DOHH2 (cell line): Measurements from ENCODE around the gene NAT10.
A peak's percentile ranks its signal among the peaks of the same experiment; 100 is the strongest.

ENCODE experiments used
- H3F3A ChIP-seq: fragments of 200-600 bp; sonication (generic), shearing (Covaris generic); 2 replicates; pipeline ENCODE4 v1.6.0; 2016; ENCODE audit warnings: antibody characterized with exemption, mild to moderate bottlenecking; ENCODE audit not compliant: control insufficient read depth, insufficient read depth
- H3K27ac ChIP-seq: fragments of 200-600 bp; sonication (generic); 2 replicates; pipeline ENCODE4 v1.5.1; 2014; ENCODE audit warnings: low read depth, mild to moderate bottlenecking, low read length, moderate library complexity
- H3K27me3 ChIP-seq: fragments of 200-600 bp; sonication (generic); 2 replicates; pipeline ENCODE4 v1.6.1; 2014; ENCODE audit warnings: mild to moderate bottlenecking, low read length, mixed read lengths; ENCODE audit not compliant: control insufficient read depth
- H3K36me3 ChIP-seq: fragments of 200-600 bp; sonication (generic); 2 replicates; pipeline ENCODE4 v1.6.1; 2014; ENCODE audit warnings: mild to moderate bottlenecking, low read length, moderate library complexity, mixed read lengths; ENCODE audit not compliant: control insufficient read depth
- H3K4me1 ChIP-seq: fragments of 200-600 bp; sonication (generic); 2 replicates; pipeline ENCODE4 v1.6.1; 2014; ENCODE audit warnings: mild to moderate bottlenecking, low read length, mixed read lengths; ENCODE audit not compliant: control insufficient read depth
- H3K4me2 ChIP-seq: fragments of 200-600 bp; sonication (generic); 2 replicates; pipeline ENCODE4 v1.6.0; 2014; ENCODE audit warnings: mild to moderate bottlenecking, low read length, moderate library complexity
- H3K4me3 ChIP-seq: fragments of 200-600 bp; sonication (generic); 2 replicates; pipeline ENCODE4 v1.5.1; 2014; ENCODE audit warnings: mild to moderate bottlenecking, low read length, mixed read lengths
- H3K79me2 ChIP-seq: fragments of 200-600 bp; sonication (generic); 2 replicates; pipeline ENCODE4 v1.6.1; 2014; ENCODE audit warnings: mild to moderate bottlenecking, low read length, mixed read lengths; ENCODE audit not compliant: control insufficient read depth
- H3K9me2 ChIP-seq: fragments of 200-600 bp; sonication (generic); replicated peaks from 2 replicates; pipeline ENCODE4 v1.6.1; 2014; ENCODE audit warnings: mild to moderate bottlenecking, low read length, mixed read lengths; ENCODE audit not compliant: control insufficient read depth
- H3K9me3 ChIP-seq: fragments of 200-600 bp; sonication (generic); 2 replicates; pipeline ENCODE4 v1.6.1; 2014; ENCODE audit warnings: antibody characterized with exemption, low read length, mixed read lengths; ENCODE audit not compliant: control insufficient read depth, insufficient read depth
- H4K20me1 ChIP-seq: fragments of 200-600 bp; sonication (generic); 2 replicates; pipeline ENCODE4 v1.6.0; 2014; ENCODE audit warnings: low read depth, mild to moderate bottlenecking, antibody characterized with exemption, low read length, moderate library complexity; ENCODE audit not compliant: control insufficient read depth, insufficient read depth
- EZH2phosphoT487 ChIP-seq: fragments of 200-600 bp; sonication (generic); IDR thresholded peaks from 2 replicates; pipeline ENCODE4 v1.6.1; 2017; ENCODE audit warnings: borderline replicate concordance, mild to moderate bottlenecking, antibody characterized with exemption, low read length, moderate library complexity, mixed read lengths
- TF ChIP-seq, protein P1 (sequence below): fragments of 200-600 bp; sonication (generic); IDR thresholded peaks from one replicate; pipeline ENCODE4 v1.5.1; 2014; ENCODE audit warnings: antibody characterized with exemption, mild to moderate bottlenecking, low read depth, low read length; ENCODE audit not compliant: poor library complexity, severe bottlenecking

Gene NAT10

DNA sequence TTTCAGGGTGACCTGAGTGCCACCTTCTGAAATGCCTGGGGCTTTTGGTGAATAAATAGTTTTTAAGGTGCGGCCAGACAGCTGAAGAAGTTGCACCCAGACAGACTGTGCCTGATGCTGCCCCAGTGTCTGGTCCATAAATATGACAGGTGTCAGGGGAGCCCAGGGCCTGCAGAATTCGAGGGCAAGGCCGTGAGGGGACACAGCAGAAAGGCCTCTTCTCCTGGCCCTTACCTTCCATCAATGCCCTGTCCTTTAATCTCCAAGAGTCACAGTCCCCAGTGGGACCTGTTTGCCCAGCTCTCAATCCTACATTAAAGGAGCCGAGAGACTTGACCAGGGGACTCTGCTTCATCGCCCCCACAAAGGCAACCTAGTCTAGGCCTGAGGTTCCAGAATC, 45.7 kb downstream of the NAT10 start:
- H3K9me2 ChIP-seq: no peaks in the 10 kb centered on the region
- no peak overlapping the region for H3K4me2 ChIP-seq
- H3K79me2 ChIP-seq: no peaks in the 10 kb centered on the region
- TF ChIP-seq EZH2phosphoT487: no peak
- TF ChIP-seq, protein P1, sequence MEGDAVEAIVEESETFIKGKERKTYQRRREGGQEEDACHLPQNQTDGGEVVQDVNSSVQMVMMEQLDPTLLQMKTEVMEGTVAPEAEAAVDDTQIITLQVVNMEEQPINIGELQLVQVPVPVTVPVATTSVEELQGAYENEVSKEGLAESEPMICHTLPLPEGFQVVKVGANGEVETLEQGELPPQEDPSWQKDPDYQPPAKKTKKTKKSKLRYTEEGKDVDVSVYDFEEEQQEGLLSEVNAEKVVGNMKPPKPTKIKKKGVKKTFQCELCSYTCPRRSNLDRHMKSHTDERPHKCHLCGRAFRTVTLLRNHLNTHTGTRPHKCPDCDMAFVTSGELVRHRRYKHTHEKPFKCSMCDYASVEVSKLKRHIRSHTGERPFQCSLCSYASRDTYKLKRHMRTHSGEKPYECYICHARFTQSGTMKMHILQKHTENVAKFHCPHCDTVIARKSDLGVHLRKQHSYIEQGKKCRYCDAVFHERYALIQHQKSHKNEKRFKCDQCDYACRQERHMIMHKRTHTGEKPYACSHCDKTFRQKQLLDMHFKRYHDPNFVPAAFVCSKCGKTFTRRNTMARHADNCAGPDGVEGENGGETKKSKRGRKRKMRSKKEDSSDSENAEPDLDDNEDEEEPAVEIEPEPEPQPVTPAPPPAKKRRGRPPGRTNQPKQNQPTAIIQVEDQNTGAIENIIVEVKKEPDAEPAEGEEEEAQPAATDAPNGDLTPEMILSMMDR: no peak
- no peak overlapping the region for H3K27ac ChIP-seq
- H3K4me1 ChIP-seq: peaks cover 29% of the 10 kb centered on the region
- no peaks in the 10 kb centered on the region for H3K9me3 ChIP-seq
- H3K27me3 ChIP-seq: no peaks in the 10 kb centered on the region
- no peaks in the 10 kb centered on the region for H3F3A ChIP-seq
- H3K36me3 ChIP-seq: peaks cover 76% of the 10 kb centered on the region
- no peak overlapping the region for H3K4me3 ChIP-seq
- H4K20me1 ChIP-seq: peaks cover 9% of the 10 kb centered on the region; the same call in 1 of the 2 replicates

DNA sequence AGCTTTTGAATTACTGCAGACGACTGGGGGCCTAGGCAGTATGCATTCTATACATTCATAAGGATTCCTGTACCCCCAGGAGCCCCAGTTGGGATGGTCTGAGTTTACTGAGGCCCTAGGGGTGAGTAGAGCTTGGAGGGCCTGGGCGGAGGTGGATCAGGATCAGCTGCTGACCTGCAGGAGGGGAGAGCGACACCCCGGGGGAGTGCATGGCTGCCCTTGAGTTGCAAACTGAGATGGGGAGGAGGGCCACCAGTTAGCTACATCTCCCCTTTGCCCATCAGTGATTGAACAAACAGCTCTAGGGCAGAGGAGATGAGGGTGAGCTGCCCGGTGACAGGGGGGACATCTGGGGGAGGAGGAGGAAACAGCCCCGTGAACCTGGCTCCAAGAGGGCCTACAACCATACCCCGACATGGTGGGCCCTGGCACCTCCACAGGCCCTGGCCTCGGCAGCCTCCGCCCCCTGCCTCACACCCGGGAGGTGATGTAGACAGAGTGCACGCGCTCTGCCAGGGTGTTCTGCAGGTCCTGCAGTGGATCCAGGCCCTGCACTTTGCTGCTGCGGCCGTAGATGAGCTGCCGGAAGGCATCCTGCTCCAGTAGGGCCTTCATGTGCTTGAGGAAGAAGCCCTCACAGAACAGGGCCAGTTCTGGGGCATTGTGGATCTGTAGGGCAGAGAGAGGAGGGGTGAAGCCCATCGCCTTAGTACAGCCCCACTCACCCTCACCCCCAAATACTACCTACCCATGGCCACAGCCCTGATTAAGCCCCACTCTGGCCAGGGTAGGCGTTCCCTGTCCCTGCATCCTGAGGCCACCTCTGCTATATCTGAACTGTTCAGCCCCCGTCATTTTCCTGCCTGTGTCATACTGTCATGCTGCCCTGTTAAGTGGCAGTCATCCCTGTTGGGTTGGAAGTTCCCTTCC, 46.8 kb downstream of the NAT10 start:
- no peaks in the 10 kb centered on the region for H3K9me3 ChIP-seq

DNA sequence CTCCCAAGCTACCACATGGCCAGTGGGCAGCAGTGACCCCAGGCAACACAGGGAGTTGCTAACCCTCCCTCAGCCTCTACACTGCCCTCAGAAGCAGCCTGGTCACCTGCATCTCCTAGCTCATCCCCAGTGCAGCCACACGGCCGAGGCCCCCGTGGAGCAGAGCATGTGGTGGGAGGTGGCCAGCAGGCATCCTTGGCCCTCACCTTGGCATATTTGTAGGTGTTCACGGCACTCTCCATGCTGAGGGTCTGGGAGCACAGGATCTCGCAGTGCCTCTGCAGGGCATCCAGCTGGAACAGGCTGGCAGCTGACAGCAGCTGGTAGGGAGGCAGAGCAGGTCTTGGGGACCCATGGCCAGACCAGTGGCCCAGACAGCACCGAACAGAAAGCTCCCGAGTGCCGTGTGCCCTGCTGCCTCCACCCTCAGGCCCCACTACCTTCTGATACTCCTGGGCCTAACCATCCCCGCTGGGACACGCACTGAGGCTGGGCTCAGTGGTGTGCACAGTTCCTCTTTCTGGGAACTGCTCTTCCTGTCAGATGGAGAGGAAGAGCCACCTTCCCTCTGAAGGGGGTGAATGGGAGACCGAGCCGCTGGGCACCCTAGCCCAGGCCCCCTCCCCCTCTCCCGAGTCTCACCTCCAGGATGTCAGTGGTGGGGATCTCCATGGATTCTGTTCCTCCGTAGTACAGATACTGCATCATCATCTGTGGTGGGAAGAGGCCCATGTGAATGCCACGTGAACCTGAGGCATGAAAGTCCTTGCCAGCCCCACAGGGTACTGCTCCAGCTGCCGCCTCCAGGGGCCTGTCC, 48.8 kb downstream of the NAT10 start:
- no peaks in the 10 kb centered on the region for H3K27me3 ChIP-seq
- peaks cover 29% of the 10 kb centered on the region for H3K4me1 ChIP-seq
- H3K36me3 ChIP-seq: peaks cover 45% of the 10 kb centered on the region
- H3K4me2 ChIP-seq: peak overlapping the region; percentile 20; the same call in 1 of the 2 replicates
- TF ChIP-seq, protein P1: no peak
- no peak for TF ChIP-seq EZH2phosphoT487
- no peak overlapping the region for H3K27ac ChIP-seq
- no peaks in the 10 kb centered on the region for H3K9me2 ChIP-seq
- H4K20me1 ChIP-seq: peaks cover 9% of the 10 kb centered on the region; the same call in 1 of the 2 replicates
- H3K79me2 ChIP-seq: no peaks in the 10 kb centered on the region
- no peaks in the 10 kb centered on the region for H3K9me3 ChIP-seq
- H3F3A ChIP-seq: no peaks in the 10 kb centered on the region
- H3K4me3 ChIP-seq: no peak overlapping the region

More for the DNA sequence above, 46.8 kb downstream of the NAT10 start:
- Histone ChIP-seq H3K4me2 (no peak overlapping the region), H3F3A (no peaks in the 10 kb centered on the region), H3K79me2 (no peaks in the 10 kb centered on the region), H3K4me3 (no peak overlapping the region), H4K20me1 (peaks cover 9% of the 10 kb centered on the region; the same call in 1 of the 2 replicates), H3K27ac (no peak overlapping the region), H3K36me3 (peaks cover 66% of the 10 kb centered on the region), H3K4me1 (peaks cover 29% of the 10 kb centered on the region), H3K27me3 (no peaks in the 10 kb centered on the region), H3K9me2 (no peaks in the 10 kb centered on the region)
- TF ChIP-seq, protein P1: no peak
- no peak for TF ChIP-seq EZH2phosphoT487
